A673 (cell line): ENCODE data around the gene BCR.

Experiments used
- EZH2 ChIP-seq: fragments of 200-600 bp; sonication (generic); IDR thresholded peaks from 2 replicates; pipeline ENCODE4 v1.6.1; 2017; ENCODE audit warnings: borderline replicate concordance, low read depth, mild to moderate bottlenecking, mixed read lengths, antibody characterized with exemption, low read length; ENCODE audit not compliant: poor library complexity, severe bottlenecking
- TF ChIP-seq, protein P1 (sequence below): fragments of 300-800, 200-600 bp; sonication (generic); conservative IDR thresholded peaks from 2 replicates; pipeline ENCODE4 v1.5.1; 2017; ENCODE audit warnings: low read depth, mild to moderate bottlenecking, antibody characterized with exemption, low read length, moderate library complexity, mixed read lengths

DNA sequence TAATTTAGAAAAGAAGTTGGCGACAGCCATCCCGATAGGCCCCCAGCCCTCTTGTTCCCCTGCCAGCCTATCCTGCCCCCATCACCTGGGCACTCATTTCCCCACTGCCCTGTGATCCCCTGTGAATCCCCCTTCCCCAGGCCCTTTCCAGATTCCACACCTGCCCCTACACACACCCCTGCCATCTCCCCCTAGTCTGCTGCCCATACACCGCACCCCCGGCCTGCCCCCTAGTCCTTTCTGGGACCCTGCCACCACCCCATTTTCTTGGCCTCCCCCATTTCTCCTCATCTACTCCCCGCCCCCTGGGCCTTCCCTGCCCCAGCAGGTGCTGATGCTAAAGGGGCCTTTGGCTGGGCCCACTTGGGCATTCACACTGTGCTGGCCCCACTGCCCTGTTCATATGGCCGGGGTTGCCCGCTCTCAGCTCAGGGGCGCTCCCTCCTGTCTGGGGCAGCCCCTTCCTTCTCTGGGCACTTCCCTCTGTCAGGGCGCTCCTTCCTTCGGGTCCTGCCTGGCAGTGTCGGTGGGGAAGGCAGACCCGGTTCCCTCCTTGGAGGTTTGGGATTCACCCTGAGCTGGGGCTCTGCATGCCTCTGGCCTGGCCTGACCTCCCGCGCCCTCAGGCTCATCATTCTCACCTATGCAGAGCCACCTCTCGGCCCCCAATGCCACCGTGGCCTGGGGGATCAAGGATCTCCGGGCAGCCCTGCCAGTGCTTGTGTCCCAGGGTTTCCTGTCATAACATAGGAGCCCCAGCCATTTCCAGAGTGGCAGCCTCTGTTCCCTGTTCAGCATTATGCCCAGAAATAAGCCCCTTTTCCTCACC is 108.2 kb downstream of the BCR start:
- TF ChIP-seq, protein P1, sequence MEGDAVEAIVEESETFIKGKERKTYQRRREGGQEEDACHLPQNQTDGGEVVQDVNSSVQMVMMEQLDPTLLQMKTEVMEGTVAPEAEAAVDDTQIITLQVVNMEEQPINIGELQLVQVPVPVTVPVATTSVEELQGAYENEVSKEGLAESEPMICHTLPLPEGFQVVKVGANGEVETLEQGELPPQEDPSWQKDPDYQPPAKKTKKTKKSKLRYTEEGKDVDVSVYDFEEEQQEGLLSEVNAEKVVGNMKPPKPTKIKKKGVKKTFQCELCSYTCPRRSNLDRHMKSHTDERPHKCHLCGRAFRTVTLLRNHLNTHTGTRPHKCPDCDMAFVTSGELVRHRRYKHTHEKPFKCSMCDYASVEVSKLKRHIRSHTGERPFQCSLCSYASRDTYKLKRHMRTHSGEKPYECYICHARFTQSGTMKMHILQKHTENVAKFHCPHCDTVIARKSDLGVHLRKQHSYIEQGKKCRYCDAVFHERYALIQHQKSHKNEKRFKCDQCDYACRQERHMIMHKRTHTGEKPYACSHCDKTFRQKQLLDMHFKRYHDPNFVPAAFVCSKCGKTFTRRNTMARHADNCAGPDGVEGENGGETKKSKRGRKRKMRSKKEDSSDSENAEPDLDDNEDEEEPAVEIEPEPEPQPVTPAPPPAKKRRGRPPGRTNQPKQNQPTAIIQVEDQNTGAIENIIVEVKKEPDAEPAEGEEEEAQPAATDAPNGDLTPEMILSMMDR, result no peak
- TF ChIP-seq EZH2, result no peak
